GM21367 (cell line): ENCODE data around the gene CNTNAP2.
"Not testable (repeated sequence)": the region's sequence is repeated elsewhere in the genome, so short reads cannot be mapped to it uniquely, and the experiment has no call there.

Source experiments
- ATAC-seq: cut with Tn5 transposase; IDR thresholded peaks from one replicate; pipeline ENCODE4 v1.9.1; 2021; ENCODE audit not compliant: unreplicated experiment

The CNTNAP2 gene

DNA sequence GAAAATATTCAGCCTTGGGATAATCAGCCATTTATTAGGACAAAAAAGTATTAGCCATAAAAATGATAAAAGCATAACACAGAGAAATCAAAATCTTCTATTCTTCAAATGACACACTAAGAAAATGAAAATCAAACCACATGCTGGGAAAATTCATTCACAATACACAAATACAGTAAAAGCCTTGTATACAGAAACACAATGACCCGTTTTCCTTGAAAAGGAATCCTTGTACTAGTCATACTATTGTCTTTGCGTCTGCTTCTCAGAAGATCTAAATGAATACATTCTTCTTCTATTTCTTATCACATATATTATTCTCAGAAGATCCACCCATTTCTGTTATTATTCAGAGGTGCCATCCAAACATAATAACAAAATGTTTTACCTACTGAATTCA is 749.1 kb downstream of the CNTNAP2 start:
- no peak for ATAC-seq

DNA sequence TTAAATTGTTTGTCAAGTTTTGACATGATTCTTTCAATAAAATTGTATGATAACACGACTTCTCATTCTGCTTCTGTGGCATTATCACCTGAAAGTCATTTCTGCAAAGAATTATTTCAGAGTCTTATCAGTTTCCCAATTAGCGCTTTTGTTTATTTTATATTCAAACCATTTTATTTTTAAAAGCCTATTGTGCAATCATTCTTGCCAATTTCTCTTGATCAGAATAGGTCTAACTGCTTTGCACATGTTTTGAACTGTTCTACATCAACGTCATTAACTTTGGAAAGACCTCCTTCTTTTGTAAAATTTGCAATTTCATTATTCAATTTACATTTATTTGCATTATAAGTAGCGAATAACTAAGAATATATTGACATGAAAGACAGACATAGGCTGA is 758.1 kb downstream of the CNTNAP2 start:
- no peak for ATAC-seq

DNA sequence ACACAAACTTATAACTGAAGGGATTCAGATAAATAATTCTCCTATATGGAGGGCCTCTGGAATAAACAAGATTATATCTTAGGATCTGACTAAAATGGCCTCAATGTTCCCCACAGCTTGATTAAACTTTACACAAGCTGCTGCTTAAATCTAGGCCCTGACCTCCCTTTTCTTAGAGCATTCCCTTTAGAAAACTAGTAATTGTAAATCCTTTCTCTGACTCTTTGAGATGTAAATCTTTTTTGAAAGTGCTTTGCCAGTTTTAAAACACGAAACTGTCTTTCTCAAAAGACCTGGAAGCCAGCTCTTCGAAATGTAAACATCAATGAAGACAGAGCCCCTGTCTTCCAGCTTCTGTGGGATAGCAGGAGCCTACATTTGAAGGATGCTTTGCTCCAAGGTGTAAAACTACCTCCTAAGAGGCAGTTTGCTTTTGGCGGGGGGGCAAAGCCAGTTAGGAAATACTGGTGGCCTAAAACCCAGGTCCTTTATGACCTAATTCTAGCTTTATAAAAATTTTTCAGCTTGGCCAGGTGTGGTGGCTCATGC is 758.7 kb downstream of the CNTNAP2 start:
- ATAC-seq, result no peak

DNA sequence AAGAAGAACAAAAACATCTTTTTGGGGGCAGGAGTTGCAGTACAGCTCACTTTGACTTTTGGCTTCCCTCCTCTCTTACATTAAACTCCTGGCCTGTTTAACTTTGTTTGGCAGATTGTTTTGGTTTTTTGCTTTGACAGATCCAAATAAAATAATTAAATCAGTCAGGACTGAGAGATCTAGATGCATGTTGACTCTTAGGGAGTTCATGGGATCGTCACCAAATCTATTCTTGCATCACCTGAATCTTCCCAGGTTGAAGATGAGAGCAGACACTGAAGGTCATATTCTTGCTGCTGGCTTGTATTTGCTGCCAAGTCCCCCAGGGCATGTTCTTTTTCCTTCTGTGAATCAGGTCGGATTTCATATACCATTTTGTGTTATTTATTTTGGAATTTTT is 759.4 kb downstream of the CNTNAP2 start:
- ATAC-seq, result no peak

DNA sequence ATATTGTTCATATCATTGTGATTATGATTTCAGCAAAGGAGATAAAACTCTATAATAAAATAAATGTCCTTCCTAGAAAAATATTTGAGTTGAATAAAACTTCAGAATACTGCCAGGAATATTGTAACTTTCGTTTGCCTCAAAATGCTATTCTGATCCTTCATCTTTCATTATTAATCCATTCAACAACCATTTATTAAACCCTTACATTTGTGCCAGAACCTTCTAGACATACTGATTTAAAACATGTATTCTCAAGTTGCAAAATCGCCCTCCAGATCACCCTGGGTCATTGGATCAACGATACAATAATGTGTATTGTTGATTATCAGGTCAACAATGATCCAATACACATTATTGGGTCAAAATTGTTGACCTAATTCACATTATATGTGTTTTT is 759.8 kb downstream of the CNTNAP2 start:
- ATAC-seq, result no peak

DNA sequence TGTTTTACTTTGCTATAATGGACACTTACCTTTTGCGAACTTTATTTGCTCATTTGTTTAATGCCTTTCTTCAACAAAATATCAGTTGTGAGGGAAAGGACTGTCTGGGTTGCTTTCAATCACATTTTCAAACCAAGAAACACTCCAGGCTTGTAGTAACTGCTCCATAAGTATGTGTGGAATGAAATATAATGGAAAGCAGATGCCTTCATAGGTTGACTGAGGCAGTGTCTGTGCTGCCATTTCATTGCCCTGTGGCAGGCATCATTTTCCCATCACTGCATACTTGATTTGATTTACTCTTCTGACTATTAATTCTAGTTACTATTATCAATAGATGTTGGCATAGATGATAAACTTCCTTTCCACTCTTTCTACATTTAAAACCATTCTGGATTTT is 762.3 kb downstream of the CNTNAP2 start:
- no peak for ATAC-seq

DNA sequence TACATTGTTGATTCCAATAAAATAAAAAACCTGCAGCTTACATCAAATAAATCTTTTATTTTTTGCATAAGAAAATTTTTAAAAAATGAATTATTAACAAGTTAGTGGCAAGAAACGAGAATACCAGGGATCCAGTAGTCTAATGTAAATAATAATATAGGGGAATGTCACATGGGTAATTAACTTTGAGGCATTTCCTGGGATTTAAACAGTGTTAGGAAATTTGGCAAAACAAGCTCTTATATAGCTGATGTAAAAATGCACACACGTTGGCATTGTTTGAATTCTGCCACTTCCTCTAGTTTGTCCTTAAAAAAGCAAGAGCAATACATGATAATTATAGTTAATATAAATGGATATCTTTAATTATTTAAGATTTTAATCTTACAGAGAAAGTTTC is 768.6 kb downstream of the CNTNAP2 start:
- ATAC-seq, result no peak

DNA sequence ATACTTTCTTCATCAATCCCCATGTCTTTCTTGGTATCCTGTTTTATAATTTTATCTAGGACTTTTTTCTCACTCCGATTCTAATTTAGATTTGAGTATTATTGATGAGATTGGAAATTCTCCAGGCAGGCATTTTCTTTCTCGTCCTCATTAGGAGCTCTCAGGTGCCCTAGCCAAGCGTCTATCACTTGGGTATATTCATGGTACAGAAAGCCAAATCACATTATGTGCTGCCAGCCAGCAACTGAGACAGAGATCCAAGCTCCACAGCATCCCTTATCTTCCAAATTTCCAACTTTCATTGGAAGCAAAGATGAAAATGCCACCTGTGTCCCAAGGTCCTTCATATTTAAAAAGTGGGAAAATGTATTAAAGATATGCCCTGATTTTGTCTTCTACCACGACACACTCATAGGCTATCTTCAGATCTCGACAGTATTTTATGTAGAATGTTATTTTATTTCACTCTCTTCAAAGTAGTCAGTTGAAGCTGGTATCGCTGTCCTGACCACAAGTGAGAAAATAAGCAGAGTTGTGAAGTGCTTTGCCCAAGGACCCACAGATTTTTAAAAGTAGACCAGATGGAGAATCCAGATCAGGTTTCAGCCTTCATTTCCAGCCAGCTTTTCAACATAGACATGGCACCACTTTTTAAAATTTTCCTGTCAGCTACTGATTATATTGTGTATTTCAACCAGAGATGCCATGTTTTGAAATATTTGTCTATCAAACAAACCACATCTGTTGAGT is 773.4 kb downstream of the CNTNAP2 start:
- no peak for ATAC-seq

DNA sequence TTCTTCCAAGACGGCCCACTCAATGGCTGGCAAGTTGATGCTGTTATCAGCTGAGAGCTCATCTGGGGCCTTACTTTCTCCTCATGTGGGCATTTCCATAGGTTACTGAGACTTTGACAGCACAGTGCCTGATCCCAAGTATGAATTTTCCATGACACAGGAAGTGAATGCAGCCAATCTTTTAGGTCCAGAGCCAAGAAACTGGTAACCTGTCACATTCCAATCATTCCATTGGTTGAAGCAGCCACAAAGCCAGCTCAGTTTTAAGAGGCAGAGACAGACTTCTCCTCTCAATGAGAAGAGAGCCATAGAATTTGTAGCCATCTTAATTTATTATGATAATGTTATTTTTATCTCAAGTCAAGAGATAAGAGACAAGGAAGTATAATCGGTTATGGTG is 775.5 kb downstream of the CNTNAP2 start:
- no peak for ATAC-seq

DNA sequence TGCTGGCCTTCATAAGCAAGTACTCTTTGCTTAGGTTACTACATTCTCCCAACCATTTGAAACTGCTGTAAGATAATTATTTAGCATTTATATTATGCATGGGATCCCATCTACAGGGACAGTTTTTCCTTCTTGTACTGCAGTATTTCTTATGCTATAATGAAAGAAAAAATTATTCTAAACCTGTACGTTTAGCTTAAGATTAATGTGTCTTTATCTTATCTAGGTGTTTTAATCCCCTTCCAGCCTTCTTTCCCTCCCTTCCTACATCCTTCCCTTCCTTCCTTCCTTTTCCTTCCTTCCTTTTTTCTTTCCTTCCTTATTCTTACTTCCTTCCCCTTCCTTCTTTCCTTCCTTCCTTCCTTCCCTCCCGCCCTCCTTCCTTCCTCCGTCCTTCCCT is 778.3 kb downstream of the CNTNAP2 start:
- no peak for ATAC-seq

DNA sequence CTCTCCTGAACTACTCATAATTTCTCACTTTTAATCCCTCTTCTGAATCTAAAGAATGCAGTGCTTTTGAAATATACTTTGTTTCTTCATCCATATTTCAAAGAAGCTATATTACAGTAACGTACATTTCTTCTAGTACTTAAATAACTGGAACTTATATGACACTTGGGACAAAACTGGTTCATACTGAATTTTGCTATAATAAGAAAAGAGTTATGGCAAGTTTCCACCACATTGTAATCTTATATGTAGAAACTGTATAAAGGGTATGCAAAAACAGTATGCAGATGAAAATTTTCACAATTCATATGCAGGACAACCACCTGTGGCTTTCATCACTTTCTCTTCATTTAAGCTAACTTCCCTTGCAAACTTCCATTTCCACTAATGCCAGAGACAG is 785.7 kb downstream of the CNTNAP2 start:
- no peak for ATAC-seq

DNA sequence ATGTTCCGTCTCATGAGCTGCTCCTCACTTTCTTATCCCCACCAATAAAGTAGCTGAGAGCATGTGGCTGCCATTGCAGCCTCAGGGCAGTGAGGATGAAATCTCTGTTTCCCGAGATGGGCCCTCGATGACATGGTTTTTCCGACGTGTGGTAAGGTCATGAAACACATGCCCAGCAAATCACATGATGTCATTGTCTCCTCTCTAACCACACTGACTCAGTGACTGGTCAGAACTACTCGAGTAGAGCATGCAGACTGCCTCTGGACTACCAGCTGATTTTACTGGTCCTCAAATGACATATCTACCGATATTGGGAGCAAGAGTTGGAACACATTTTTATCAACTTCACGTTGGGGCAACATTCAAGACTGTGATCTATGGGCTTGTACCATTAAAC is 786.1 kb downstream of the CNTNAP2 start:
- no peak for ATAC-seq

DNA sequence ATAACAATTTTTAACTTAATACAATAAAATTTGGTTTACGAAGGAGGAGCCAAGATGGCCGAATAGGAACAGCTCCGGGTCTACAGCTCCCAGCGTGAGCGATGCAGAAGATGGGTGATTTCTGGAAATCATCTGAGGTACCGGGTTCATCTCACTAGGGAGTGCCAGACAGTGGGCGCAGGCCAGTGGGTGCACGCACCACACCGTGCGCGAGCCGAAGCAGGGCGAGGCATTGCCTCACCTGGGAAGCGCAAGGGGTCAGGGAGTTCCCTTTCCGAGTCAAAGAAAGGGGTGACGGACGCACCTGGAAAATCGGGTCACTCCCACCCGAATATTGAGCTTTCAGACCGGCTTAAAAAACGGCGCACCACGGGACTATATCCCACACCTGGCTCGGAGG is 789.1 kb downstream of the CNTNAP2 start:
- not testable (repeated sequence) for ATAC-seq

DNA sequence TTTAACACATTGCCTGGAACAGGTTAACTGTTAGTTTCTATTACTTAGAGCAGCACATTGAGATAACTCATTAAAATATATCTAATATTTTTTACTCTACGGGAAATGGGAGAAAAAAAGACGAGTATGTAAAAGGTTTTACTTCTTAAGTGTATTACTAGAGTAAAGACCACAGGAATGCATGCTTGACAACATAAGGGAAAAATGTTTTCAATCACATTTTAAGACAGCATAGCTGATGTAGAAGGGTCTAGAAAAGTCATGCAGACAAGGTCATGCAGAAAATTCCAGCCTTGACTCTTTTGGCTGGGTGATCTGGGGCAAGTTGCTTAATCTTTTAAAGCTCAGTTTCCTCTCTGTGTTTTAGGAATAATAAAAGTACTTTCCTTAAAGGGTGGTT is 806.2 kb downstream of the CNTNAP2 start:
- no peak for ATAC-seq

DNA sequence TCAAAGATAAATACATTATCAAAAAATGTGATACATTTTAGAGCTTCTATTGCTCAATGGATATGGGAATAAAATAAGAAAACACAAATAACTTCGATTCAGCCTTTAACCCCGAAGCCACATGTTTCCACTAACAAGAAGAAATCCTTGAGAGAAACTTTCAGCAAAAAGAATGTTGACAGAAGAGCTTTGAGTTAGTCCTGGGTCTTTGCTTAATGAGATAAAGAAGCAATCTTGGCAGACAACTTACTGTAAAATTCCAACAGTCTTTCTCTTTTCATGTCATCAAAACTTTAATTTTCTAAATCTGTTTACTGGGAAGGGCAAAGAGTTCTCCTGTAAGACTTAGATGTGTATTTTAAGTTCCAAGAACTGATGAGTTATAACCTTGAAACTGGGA is 810.2 kb downstream of the CNTNAP2 start:
- ATAC-seq, result no peak

DNA sequence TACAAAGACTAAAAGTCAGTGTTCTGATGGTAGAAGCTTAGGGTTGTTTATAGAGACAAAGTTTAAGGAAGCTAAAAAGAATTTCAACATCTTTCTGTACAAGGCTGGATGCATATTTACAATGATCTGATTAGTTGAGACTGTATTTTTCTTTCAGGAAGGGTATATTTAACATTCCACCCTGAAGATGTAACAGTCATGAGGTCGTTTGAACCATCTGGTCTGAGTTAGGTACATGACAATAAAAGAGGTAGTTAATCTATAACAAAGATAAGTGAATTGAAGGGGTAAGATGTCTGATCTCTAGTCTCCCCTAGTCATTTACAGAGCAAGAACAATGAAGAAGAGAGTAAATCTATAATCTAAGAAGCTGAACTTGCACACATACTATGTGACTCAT is 821.2 kb downstream of the CNTNAP2 start:
- no peak for ATAC-seq

DNA sequence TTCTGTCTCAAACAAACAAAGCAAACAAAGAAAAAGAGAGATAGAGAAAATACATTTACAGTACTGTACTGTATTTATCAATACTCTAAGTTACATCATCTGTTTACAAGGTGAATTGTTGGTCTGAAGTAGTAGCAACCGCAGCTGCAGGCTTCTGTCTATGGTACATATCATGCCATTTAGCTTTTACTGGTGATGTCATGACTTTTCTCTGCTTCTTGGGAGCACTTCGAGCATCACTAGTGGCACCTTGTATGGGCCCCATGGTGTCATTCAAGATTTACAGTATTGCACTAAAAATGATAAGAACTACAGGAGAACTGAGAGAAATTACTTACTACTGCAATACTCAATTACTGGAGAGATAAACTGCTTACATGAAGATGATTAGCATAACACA is 826.9 kb downstream of the CNTNAP2 start:
- ATAC-seq, result no peak

DNA sequence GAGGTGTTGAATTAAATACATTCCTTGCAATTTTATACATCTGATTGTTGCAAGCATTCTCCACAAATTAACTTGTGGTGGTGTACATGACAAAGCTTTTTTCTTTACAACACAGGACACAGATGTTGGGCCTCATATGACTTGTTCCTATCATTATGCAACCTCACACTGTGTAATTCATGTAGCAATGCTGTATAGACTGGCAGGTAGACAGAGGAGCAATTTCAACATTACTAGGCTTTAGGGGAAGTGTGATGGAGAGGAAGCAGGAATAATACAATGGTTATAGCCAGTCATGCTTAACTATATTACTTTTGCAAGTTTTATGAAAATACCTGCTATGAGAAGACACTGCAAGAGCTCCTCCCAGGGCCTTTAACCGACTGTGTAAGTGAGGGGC is 832.1 kb downstream of the CNTNAP2 start:
- ATAC-seq, result no peak

DNA sequence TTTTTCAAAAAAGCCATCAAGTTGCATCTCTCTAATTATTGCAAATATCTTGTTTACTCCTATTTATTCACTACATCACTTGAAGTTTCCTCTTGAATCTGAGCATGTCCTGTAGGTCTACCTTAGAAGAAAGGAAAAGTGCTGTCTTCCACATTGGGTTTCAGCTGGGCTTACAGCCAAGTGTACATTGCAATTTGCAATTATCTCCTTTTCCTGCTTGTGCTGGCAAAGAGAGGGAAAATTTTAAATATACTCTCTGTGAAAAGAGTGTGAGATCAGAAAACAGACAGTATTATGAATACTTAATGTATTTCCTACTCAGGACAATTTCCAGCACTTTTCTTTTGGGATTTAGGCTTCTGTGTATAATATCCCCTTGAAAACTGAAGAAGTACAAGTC is 839.7 kb downstream of the CNTNAP2 start:
- no peak for ATAC-seq

DNA sequence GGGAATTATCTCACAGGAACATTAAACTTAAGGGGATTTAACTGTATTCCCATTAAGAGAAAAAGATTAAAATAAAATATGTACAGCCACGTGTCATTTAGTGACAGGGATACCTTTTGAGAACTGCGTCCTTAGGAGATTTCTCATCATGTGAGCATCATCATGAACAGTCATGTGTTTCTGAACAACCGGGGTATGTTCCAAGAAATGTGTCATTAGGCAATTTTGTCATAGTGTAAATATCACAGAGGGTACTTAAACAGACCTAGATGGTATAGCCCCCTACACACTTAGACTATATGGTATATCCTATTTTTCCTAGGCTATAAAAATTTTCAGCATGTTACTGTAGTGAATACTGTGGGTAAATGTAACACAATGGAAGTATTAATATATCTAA is 840.3 kb downstream of the CNTNAP2 start:
- no peak for ATAC-seq

DNA sequence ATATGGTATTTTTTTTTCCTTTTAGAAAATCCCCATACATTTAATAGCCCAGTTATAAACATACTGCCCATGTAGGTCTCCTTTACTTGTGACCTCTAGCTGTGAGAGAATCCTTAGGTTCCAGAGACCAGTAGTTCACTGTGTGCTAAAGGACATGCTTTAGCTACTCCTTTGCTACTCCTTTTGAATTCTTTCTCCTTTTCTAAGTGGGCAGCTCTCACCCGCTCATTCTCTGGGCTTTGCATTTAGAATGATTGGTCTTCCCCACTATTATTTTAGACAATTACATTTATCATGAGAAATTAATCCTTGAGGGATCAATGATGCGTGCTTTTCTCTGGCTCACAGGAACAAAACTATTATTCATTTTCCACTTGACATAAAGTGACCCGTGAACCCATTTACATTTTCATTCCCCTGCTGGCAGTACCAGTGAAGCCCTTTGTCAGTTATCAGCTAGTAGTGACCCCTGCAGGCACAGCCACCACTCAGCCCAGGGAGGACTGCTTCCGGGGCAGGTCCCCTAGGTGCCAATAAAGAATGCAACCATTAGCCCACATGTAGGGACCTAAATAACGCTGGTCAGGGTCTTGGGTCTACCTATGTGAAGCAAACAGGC is 844.3 kb downstream of the CNTNAP2 start:
- ATAC-seq, result no peak

DNA sequence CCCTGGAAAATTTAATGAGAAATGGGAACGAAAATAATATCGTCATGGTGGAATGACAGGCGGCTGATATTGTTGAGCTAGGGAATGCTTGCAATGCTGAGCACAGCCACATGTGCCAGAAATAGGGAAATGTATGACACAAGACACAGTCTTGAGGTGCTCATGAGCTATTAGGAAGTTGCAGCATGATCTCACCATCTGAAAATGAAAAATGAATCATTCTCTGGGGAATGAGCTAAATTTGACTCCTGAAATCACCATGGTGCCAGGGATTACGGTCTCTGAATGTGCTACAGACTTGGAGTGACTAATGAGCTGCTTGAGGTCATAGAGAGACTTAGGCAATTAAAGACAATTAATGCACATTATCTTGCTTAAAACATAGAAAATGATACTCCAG is 845.0 kb downstream of the CNTNAP2 start:
- no peak for ATAC-seq

DNA sequence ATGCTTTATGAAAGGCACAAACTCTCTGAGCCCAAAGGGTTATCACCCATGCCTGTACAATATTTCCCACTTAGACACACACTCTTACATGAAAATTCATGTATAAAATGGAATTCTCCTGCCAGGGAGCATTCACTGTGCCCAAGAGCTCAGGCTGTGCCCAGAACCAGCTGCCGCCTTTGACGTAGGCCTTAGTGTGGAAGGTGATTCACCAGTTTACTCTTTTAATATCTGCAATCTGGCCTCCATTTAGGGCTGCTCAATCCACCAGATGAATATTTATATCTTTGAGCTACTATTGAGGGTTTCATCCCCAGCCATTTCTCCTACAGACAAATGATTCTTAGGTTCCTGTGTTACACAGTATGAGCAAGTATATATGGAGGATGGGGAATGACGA is 849.7 kb downstream of the CNTNAP2 start:
- no peak for ATAC-seq
